IMR-90 (cell line): ENCODE data around the gene CEP170B. TPM values are rescaled to one million over a fixed set of nuclear protein-coding genes. Genes with fewer than 3 reads are reported as not detected.

Experiments
- ATAC-seq: fragments of 200-7000 bp; cut with Tn5 transposase; 2 replicates; pipeline ENCODE4 v1.9.1; 2020; ENCODE audit warnings: low read depth, mild to moderate bottlenecking, moderate library complexity
- BruUV-seq: library from RNA; stranded (reverse); fragments of 400-500 nt; replicated peaks from 2 replicates; lab custom pipeline; 2021; lab: Mats Ljungman, UMichigan
- CTCF ChIA-PET: fragments of 300-600 bp; formaldehyde crosslinking; extraction: SDS; loops from one replicate; lab custom pipeline; 2021; ENCODE audit warnings: antibody characterized with exemption; lab: Yijun Ruan, JAX
- POLR2A ChIA-PET: fragments of 300-600 bp; sonication (Branson Sonifier 250); formaldehyde crosslinking; loops from one replicate; lab custom pipeline; 2022; ENCODE audit warnings: antibody characterized with exemption; ENCODE audit not compliant: unreplicated experiment; lab: Charles Lee
- DNase-seq: peaks from one replicate; pipeline ENCODE4 v3.0.0; 2013
- H2AFZ ChIP-seq: replicated peaks from 2 replicates; pipeline ENCODE3; 2013; ENCODE audit warnings: low read length, mild to moderate bottlenecking; ENCODE audit not compliant: poor library complexity
- H2AK5ac ChIP-seq: 2 replicates; pipeline ENCODE4 v1.6.1; 2013; ENCODE audit warnings: low read depth, low read length, inconsistent platforms
- H2AK9ac ChIP-seq: replicated peaks from 2 replicates; pipeline ENCODE3; 2013; ENCODE audit warnings: mild to moderate bottlenecking, low read depth, low read length, moderate library complexity; ENCODE audit not compliant: poor library complexity
- H2BK120ac ChIP-seq: 2 replicates; pipeline ENCODE4 v1.6.1; 2013; ENCODE audit warnings: low read depth, low read length, inconsistent platforms
- H2BK15ac ChIP-seq: 3 replicates; pipeline ENCODE4 v1.6.1; 2013; ENCODE audit warnings: low read depth, low read length, inconsistent platforms
- H2BK20ac ChIP-seq: 2 replicates; pipeline ENCODE4 v1.6.1; 2013; ENCODE audit warnings: low read depth, mild to moderate bottlenecking, inconsistent platforms, low read length, moderate library complexity
- H2BK5ac ChIP-seq: 2 replicates; pipeline ENCODE4 v1.6.1; 2013; ENCODE audit warnings: mild to moderate bottlenecking, low read depth, low read length, inconsistent platforms; ENCODE audit not compliant: poor library complexity, severe bottlenecking
- H3K14ac ChIP-seq: replicated peaks from 2 replicates; pipeline ENCODE4 v1.6.1; 2013; ENCODE audit warnings: low read depth, low read length, inconsistent platforms
- H3K18ac ChIP-seq: 2 replicates; pipeline ENCODE4 v1.6.1; 2013; ENCODE audit warnings: low read depth, low read length, control low read depth
- H3K23ac ChIP-seq: 2 replicates; pipeline ENCODE4 v1.6.1; 2013; ENCODE audit warnings: low read depth, low read length, inconsistent platforms
- H3K27ac ChIP-seq: 2 replicates; pipeline ENCODE4 v1.5.1; 2013; ENCODE audit warnings: mild to moderate bottlenecking, control low read depth, low read length; ENCODE audit not compliant: insufficient read depth
- H3K27me3 ChIP-seq: 2 replicates; pipeline ENCODE4 v1.6.1; 2013; ENCODE audit warnings: low read length; ENCODE audit not compliant: control insufficient read depth, insufficient read depth
- H3K36me3 ChIP-seq: 2 replicates; pipeline ENCODE4 v1.6.1; 2013; ENCODE audit warnings: low read length, mixed read lengths; ENCODE audit not compliant: control insufficient read depth, insufficient read depth
- H3K4ac ChIP-seq: 2 replicates; pipeline ENCODE4 v1.6.1; 2013; ENCODE audit warnings: low read depth, low read length, inconsistent platforms
- H3K4me1 ChIP-seq: 2 replicates; pipeline ENCODE4 v1.6.1; 2013; ENCODE audit warnings: low read length, mixed read lengths; ENCODE audit not compliant: control insufficient read depth, insufficient read depth
- H3K4me2 ChIP-seq: 2 replicates; pipeline ENCODE4 v1.6.1; 2013; ENCODE audit warnings: low read depth, mild to moderate bottlenecking, control low read depth, low read length, moderate library complexity
- H3K4me3 ChIP-seq: 2 replicates; pipeline ENCODE4 v1.5.1; 2013; ENCODE audit warnings: low read depth, mild to moderate bottlenecking, control low read depth, low read length, moderate library complexity; ENCODE audit not compliant: insufficient read depth
- H3K56ac ChIP-seq: 2 replicates; pipeline ENCODE4 v1.6.1; 2013; ENCODE audit warnings: low read length, inconsistent platforms; ENCODE audit not compliant: insufficient read depth; ENCODE audit errors: extremely low read depth
- H3K79me1 ChIP-seq, 2 experiments: 2 replicates each; pipeline ENCODE4 v1.6.1; 2013; ENCODE audit warnings: low read length in 2 of 2, inconsistent platforms in 1 of 2, low read depth in 1 of 2
- H3K9ac ChIP-seq: 2 replicates; pipeline ENCODE4 v1.6.1; 2013; ENCODE audit warnings: low read depth, low read length, control low read depth
- H3K9me1 ChIP-seq: 2 replicates; pipeline ENCODE4 v1.6.1; 2013; ENCODE audit warnings: low read length, inconsistent platforms; ENCODE audit not compliant: insufficient read depth
- H3K9me3 ChIP-seq: 2 replicates; pipeline ENCODE4 v1.6.1; 2013; ENCODE audit warnings: low read length; ENCODE audit not compliant: control insufficient read depth, insufficient read depth
- H4K20me1 ChIP-seq: 2 replicates; pipeline ENCODE4 v1.6.1; 2013; ENCODE audit warnings: low read length, inconsistent platforms; ENCODE audit not compliant: insufficient read depth
- H4K5ac ChIP-seq: 2 replicates; pipeline ENCODE4 v1.6.1; 2013; ENCODE audit warnings: mild to moderate bottlenecking, low read depth, low read length, control low read depth
- H4K8ac ChIP-seq, 2 experiments: 2 replicates each; pipeline ENCODE4 v1.6.1; 2013; ENCODE audit warnings: low read depth in 2 of 2, low read length in 2 of 2, control low read depth in 1 of 2, inconsistent platforms in 1 of 2
- H4K91ac ChIP-seq: 2 replicates; pipeline ENCODE4 v1.6.1; 2013; ENCODE audit warnings: low read depth, low read length, inconsistent platforms; ENCODE audit not compliant: insufficient read depth
- CHD1 ChIP-seq: IDR thresholded peaks from 2 replicates; pipeline ENCODE4 v1.6.1; 2012; ENCODE audit warnings: low read depth, low read length, improper control_type of control experiment
- ELK1 ChIP-seq: fragments of 150-350 bp; IDR thresholded peaks from 2 replicates; pipeline ENCODE4 v1.6.1; 2016; ENCODE audit warnings: low read depth, mild to moderate bottlenecking, low read length, moderate library complexity, borderline replicate concordance
- MAFK ChIP-seq: IDR thresholded peaks from 2 replicates; pipeline ENCODE4 v1.6.1; 2012; ENCODE audit warnings: low read depth, low read length, improper control_type of control experiment
- MXI1 ChIP-seq: IDR thresholded peaks from 2 replicates; pipeline ENCODE4 v1.6.1; 2012; ENCODE audit warnings: low read depth, mild to moderate bottlenecking, low read length, moderate library complexity, borderline replicate concordance
- NFE2L2 ChIP-seq: fragments of 150-350 bp; IDR thresholded peaks from 2 replicates; pipeline ENCODE4 v1.6.1; 2016; ENCODE audit warnings: low read depth, mild to moderate bottlenecking, low read length
- POLR2A ChIP-seq: IDR thresholded peaks from 2 replicates; pipeline ENCODE4 v1.6.1; 2012; ENCODE audit warnings: mild to moderate bottlenecking, low read depth, low read length
- RFX5 ChIP-seq: IDR thresholded peaks from 2 replicates; pipeline ENCODE4 v1.8.0; 2012; ENCODE audit warnings: low read depth, mild to moderate bottlenecking, low read length, moderate library complexity
- SMC3 ChIP-seq: fragments of 150-350 bp; IDR thresholded peaks from 2 replicates; pipeline ENCODE4 v1.6.1; 2016; ENCODE audit warnings: low read depth, mild to moderate bottlenecking, antibody characterized with exemption, low read length, moderate library complexity
- WGBS, 2 experiments: methylation state at CpG; one replicate each; pipeline versions ENCODE4 v1.1.5 to v1.1.7; 2013; ENCODE audit warnings: missing lambda C conversion rate in 2 of 2; ENCODE audit not compliant: insufficient read length in 1 of 2; ENCODE audit errors: extremely low coverage in 2 of 2; 5-methylcytosine and 5-hydroxymethylcytosine counted together
- dilution Hi-C: fragments of 300-500 bp; cut with HindIII; formaldehyde crosslinking; loops from one replicate; pipeline ENCODE4 v1.14.3; 2018; ENCODE audit warnings: low sequenced_read_pairs; ENCODE audit not compliant: unreplicated experiment
- in situ Hi-C: fragments of 300-500 bp; cut with MboI; formaldehyde crosslinking; loops from 3 replicates; pipeline ENCODE4 v1.14.3; 2019; ENCODE audit warnings: low sequenced_read_pairs, inconsistent platforms, mixed read lengths
- intact Hi-C: fragments of 100-400 bp; cut with micrococcal nuclease; formaldehyde crosslinking; loops from 2 replicates; pipeline ENCODE4 v1.10.0; 2022
- polyA plus RNA-seq, 3 experiments: library from polyadenylated mRNA; depleted of rRNA; stranded (reverse); fragments of >200 nt; gene quantifications; 2 replicates each; pipeline ENCODE4 v1.2.3, GENCODE V29; 2012; ENCODE audit warnings: low replicate concordance in 1 of 3
- total RNA-seq: library from RNA; depleted of rRNA; stranded (reverse); fragments of >200 nt; gene quantifications from 2 replicates; pipeline ENCODE4 v1.2.3, GENCODE V29; 2012
- TF ChIP-seq, protein P1 (sequence below): fragments of 150-350 bp; IDR thresholded peaks from 2 replicates; pipeline ENCODE4 v1.6.1; 2017; ENCODE audit warnings: mild to moderate bottlenecking, antibody characterized with exemption, low read length, low read depth

Gene CEP170B
- total and polyA plus RNA-seq, 2 of the 4 experiments (the other 2 are of a cell fraction) = 3.6 to 13.1 TPM

- Histone ChIP-seq H3K18ac (no peak overlapping the region), H4K91ac (no peak overlapping the region), H3K4ac (no peak overlapping the region), H2BK15ac (no peak overlapping the region), H3K27me3 (no peaks in the 10 kb centered on the region), H2BK5ac (no peak overlapping the region), H2AK5ac (no peak overlapping the region), H3K4me1 (peaks cover 5% of the 10 kb centered on the region), H3K9me3 (no peaks in the 10 kb centered on the region; the same call in 1 of the 2 replicates), H3K36me3 (peaks cover 21% of the 10 kb centered on the region), H3K56ac (no peak overlapping the region), H3K9ac (no peak overlapping the region), H3K23ac (no peak overlapping the region), H3K4me3 (no peak overlapping the region), H3K79me1 (peaks cover 12 to 39% of the 10 kb centered on the region in 2 experiments), H2BK20ac (no peak overlapping the region), H2AFZ (no peak overlapping the region), H2BK120ac (no peak overlapping the region), H3K27ac (no peak overlapping the region), H3K4me2 (no peak overlapping the region), H4K5ac (no peak overlapping the region), H2AK9ac (no peak overlapping the region), H3K9me1 (peaks cover 3% of the 10 kb centered on the region), H4K8ac (no peak overlapping the region), H4K20me1 (peaks cover 38% of the 10 kb centered on the region), H3K14ac (no peak overlapping the region)
- TF ChIP-seq, protein P1, sequence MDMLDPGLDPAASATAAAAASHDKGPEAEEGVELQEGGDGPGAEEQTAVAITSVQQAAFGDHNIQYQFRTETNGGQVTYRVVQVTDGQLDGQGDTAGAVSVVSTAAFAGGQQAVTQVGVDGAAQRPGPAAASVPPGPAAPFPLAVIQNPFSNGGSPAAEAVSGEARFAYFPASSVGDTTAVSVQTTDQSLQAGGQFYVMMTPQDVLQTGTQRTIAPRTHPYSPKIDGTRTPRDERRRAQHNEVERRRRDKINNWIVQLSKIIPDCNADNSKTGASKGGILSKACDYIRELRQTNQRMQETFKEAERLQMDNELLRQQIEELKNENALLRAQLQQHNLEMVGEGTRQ = no peak
- no peak for TF ChIP-seq CHD1
- no peak for TF ChIP-seq MXI1
- TF ChIP-seq MAFK = no peak
- TF ChIP-seq POLR2A = no peak
- TF ChIP-seq ELK1 = no peak
- no peak for TF ChIP-seq NFE2L2
- no peak for TF ChIP-seq RFX5
- TF ChIP-seq SMC3 = no peak
- no peak for ATAC-seq
- intact Hi-C loops (no loop called here), in situ Hi-C loops (no loop called here), dilution Hi-C loops (no loop called here)
- no TSS peak for BruUV-seq
- DNase-seq = no peak
- CTCF ChIA-PET = no interaction called here
- POLR2A ChIA-PET = no interaction called here
- WGBS, 2 experiments = 98% methylated on average over 7 of the region's 14 CpGs; no CpG with 5 or more reads in 1 of the 2 experiments
These were observed 12.2 kb downstream of the CEP170B start for GRCh38 chr14:104877066-104877805.
